SHP77 (cell line): ENCODE measurements around the gene TEX48.
A peak's percentile ranks its signal among the peaks of the same experiment; 100 is the strongest.

Source experiments
- DNase-seq, 2 experiments: peaks; one replicate each; lab custom pipeline; 2025; lab: John Stamatoyannopoulos, UW

TEX48 gene, protein sequence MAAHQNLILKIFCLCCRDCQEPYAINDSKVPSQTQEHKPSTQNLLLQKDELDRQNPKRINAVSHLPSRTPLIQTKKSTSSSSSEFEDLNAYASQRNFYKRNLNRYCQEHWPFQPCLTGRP

DNA sequence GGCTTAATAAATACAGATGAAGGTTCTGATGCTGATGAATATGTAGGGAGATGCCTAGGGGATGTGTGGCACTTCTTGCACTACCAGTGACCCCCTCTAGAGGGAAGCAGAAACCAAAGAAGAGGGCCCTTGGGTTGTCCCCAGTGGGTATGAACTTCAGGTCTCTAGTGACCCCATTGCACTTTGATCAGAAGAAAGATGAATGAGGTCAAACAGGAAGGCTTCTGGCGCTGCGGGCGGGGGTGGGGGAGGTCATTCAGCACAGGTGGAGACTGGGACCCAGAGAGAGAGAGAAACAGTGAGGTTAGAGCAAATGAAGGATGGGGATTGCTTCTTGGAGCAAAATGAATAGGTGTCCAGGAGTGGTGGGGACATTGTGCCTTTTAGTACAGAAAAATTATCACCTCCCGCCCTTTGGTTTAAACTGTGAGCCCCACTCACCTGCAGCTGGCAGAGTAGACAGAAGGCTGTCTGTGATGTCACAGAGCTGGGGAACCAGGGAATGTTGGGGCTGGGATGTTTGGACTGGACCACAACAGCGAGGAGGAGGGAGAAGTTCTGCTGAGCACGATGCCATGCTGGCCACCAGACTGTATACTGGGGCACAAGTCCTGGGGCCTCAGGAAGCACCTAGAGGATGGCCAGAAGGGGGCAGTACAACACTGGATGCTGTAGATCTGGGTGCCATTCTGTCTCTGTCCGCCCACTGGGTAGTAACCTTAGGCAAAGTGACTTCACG lies at the start of gene TEX48:
Gene TEX48, minus strand, starts transcription at position 599 of the 739 bp plus-strand sequence. CDS start 10,469 bp downstream, outside the sequence.
- peak; percentile 67 to 69 for DNase-seq

DNA sequence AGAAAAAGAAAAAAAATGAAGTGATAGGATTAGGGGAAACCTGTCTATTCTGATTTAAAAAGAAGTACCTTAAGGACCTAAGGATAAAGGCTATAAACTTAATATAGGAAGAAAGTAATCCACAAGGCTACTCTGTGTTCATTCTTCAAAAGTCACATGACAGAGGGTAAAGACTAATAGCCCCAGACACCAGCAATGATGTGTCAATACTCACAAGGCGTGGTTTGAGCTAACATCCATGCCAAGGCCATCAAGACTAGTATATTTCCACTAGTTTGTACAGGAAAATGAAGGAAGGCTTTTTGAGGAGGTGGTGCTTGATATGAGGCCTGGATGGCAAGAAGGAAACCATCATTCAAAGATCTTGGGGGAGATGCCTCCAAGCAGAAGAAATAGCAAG lies 49.7 kb upstream of the TEX48 start:
- no peak for DNase-seq

GRCh38 chr9:114729706-114730105 lies 47.7 kb upstream of the TEX48 start:
- DNase-seq = no peak

GRCh38 chr9:114725930-114726329 lies 43.9 kb upstream of the TEX48 start:
- no peak for DNase-seq

DNA sequence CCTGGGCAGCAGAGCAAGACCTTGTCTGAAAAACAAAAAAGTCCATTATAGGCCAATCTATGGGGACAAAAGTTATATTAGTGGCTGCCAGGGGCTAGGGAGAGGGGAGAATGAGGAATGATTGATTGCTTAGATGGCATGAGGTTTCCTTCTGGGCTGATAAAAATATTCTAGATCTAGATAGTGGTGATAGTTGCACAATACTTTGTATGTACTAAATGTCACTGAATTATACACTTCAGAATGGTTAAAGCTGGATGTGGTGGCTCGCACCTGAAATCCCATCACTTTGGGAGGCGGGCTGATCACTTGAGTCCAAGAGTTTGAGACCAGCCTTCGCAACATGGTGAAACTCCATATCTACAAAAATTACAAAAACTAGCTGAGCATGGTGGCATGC lies 42.8 kb upstream of the TEX48 start:
- no peak for DNase-seq

GRCh38 chr9:114723931-114724330 lies 41.9 kb upstream of the TEX48 start:
- no peak for DNase-seq

DNA sequence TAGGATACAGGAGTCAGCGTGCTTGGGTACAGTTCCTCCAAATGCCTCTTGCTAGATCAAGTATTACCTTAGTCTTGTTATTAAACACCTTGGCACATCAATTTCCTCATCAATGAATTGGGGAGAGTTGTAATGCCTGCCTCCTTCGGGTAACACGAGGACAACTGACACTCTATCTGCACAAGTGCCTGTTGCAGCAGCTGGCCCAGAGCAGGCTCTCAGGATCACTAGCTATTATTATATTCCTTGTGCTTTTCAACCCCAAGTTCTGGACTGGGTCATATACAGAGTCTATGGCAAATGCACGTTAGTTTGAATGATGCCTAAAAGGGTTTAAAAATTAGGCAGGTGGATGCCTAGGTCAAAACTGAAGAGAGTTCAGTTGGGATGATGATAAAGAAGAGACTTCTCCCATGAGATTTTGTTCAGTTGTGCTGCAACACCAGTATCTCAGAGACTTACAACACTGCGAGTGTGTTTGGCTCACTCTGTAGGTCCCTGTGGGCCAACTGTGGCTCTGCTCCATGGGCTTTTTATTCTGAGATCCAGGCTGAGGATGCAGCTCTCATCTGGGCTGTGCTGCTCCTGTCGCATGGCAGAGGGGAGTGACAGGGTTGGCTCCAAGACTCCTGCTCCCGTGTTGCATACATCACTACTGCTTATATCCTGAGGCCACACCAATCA lies 41.1 kb upstream of the TEX48 start:
- DNase-seq = no peak

- DNase-seq = no peak
Observed at GRCh38 chr9:114722081-114722621, 40.2 kb upstream of the TEX48 start.

DNA sequence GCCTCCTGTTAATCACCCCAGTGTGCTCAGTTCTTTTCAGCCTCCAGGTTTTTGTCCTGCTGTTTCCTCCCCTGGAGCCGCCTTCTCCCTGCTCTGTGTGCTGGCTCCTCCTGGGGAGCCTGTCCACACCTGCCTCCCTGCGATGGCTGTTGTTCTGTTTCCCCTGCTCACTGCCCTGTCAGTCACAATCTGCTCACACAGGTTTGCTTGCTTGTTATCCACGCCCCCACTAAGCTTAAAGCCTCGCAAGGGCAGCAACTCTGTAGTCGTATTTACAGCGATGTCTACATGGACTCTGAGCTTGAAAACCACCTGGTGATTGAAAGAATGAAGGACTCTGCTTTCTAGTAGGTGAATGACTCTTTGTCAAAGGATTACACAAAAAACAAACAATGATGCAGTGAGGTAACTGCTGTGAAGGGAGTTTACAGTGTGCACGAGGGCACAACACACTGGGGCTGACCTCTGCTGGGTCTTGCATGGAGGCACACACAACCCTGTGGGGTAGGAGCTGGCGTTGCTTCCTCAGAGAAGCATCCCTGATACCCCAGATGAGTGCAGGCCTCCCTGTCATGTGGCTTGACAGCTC lies 39.6 kb upstream of the TEX48 start:
- DNase-seq = peak; percentile 49 to 65

GRCh38 chr9:114720086-114720676 lies 38.2 kb upstream of the TEX48 start:
- no peak for DNase-seq

GRCh38 chr9:114719290-114719689 lies 37.3 kb upstream of the TEX48 start:
- no peak for DNase-seq

DNA sequence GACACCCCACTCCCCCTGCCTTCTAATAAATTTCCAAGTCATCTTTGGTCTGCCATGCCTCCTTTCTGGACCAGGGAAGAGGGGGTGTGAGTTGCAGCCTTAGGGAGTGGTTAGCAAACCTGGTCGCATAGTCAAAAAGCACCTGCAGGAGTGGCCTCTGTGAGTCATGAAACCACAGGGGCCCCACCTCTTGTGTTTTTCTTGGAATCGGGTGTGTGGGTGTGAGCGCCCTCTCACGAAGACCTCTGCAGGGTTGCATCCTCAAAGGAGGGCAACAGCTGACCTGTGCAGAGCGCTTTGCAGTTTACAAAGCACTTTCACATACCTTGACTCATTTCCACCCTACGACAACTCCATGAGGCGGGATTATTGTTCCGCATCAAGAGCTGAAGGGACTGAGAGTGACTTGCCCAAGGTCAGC lies 36.8 kb upstream of the TEX48 start:
- no peak for DNase-seq

- DNase-seq = no peak
Observed at GRCh38 chr9:114717908-114718486, 36.0 kb upstream of the TEX48 start.

GRCh38 chr9:114709636-114710035 lies 27.6 kb upstream of the TEX48 start:
- no peak for DNase-seq

- DNase-seq = no peak
Observed at GRCh38 chr9:114706711-114707110, 24.7 kb upstream of the TEX48 start.

GRCh38 chr9:114701988-114702387 lies 20.0 kb upstream of the TEX48 start:
- DNase-seq = no peak

- DNase-seq = no peak
Observed at GRCh38 chr9:114697951-114698351, 16.0 kb upstream of the TEX48 start.

GRCh38 chr9:114696814-114697544 lies 15.0 kb upstream of the TEX48 start:
- no peak for DNase-seq

DNA sequence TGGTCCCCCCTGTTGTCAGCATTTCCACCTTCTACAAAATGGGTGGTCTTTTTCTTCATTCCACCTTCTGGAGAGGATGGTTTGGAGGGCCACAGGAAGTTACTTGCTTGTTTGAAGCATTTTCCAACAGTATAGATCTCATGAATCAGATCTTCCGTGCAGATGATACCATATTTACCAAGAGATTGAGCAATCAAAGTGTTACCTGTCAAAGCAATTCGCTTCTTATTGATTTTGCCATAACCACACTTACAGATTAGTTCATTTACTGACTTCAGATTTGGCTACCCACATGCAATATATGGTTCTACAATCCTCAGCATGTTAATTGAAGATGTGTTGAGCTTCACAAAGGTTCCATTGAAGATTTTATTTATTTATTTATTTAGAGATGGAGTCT lies 14.0 kb upstream of the TEX48 start:
- DNase-seq = no peak

GRCh38 chr9:114694719-114695269 lies 12.8 kb upstream of the TEX48 start:
- no peak for DNase-seq

DNA sequence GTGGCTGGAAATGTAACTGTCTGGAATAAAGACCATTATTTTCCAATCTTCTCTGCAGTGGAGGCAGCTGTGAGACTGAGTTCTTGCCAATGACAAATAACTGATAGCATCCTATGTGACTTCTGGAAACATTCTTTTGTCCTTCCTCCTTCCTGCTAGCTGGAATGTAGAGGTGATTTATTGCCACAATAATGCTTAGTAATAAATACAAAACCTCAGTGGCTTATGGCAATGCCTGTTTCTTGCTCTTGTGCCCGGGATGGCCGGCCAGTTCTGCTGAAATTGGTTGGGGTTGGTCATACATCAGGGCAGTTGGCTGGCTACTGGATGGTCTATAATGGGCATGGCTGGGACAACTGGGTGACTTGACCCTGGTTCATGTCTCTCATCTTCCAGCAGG lies 12.2 kb upstream of the TEX48 start:
- no peak for DNase-seq
